ENCODE results near the gene WDR41. TPM values are rescaled to one million over a fixed set of nuclear protein-coding genes. Genes with fewer than 3 reads are reported as not detected.

WDR41 gene
- total RNA-seq, 1 experiment from 2014 or later = 57.3 TPM

DNA sequence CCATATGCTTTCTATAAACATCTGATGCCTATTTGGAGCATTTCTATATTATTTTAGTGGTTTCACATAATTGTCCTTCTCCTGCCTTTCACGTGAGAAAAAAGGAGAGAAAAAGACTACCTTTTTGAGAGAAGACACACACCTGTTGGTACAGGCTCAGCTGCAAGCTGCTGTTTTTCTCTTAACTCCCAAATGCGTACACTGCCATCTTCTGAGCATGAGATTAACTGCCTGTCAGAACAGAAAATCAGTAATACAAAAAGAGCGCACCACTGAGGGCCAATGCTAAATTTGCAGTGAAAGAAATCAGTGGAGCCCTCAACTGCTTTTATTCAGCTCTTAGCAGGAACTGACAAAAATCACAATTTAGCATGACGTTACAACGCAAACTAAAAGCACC lies 54.9 kb downstream of the WDR41 start:
- no peak for ATAC-seq
- no peak overlapping the region for H3K27ac ChIP-seq (ENCODE audit: low read length)
- no peaks in the 10 kb centered on the region for H3K9me3 ChIP-seq (ENCODE audit: control insufficient read depth, insufficient read depth, low read depth, low read length)
- intact Hi-C loops (cut with micrococcal nuclease; ENCODE audit: unreplicated experiment) (no loop called here), in situ Hi-C loops (cut with HindIII; ENCODE audit: low pct_unique_long_range_greater_than_20kb, low sequenced_read_pairs) (no loop called here)
- no peaks in the 10 kb centered on the region for H3K27me3 ChIP-seq (ENCODE audit: control insufficient read depth, insufficient read depth, low read length)
- ChIA-PET POLR2A (no interaction called here), CTCF (interaction anchor here (0.6 kb wide), 1 partner anchor 293 kb away, joined by 3 read pairs; no protein-coding TSS in a partner anchor)
- DNase-seq (ENCODE audit: low read depth, low spot score) = no peak
- no peaks in the 10 kb centered on the region for H3K4me1 ChIP-seq (ENCODE audit: control insufficient read depth, insufficient read depth, low read length)
- peaks cover 6% of the 10 kb centered on the region; the same call in 1 of the 2 replicates for H3K36me3 ChIP-seq (ENCODE audit: control insufficient read depth, insufficient read depth, low read length)
- no peak overlapping the region for H3K4me3 ChIP-seq (ENCODE audit: low read depth in 2 of 2, low read length in 2 of 2)
- TF ChIP-seq, protein P1, sequence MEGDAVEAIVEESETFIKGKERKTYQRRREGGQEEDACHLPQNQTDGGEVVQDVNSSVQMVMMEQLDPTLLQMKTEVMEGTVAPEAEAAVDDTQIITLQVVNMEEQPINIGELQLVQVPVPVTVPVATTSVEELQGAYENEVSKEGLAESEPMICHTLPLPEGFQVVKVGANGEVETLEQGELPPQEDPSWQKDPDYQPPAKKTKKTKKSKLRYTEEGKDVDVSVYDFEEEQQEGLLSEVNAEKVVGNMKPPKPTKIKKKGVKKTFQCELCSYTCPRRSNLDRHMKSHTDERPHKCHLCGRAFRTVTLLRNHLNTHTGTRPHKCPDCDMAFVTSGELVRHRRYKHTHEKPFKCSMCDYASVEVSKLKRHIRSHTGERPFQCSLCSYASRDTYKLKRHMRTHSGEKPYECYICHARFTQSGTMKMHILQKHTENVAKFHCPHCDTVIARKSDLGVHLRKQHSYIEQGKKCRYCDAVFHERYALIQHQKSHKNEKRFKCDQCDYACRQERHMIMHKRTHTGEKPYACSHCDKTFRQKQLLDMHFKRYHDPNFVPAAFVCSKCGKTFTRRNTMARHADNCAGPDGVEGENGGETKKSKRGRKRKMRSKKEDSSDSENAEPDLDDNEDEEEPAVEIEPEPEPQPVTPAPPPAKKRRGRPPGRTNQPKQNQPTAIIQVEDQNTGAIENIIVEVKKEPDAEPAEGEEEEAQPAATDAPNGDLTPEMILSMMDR (IDR thresholded peaks at IDR 0.05) = peak; percentile 38
- no peak for TF ChIP-seq TCF7L2 (IDR thresholded peaks at IDR 0.05; ENCODE audit: low read depth, low read length)
- TF ChIP-seq, protein P2, sequence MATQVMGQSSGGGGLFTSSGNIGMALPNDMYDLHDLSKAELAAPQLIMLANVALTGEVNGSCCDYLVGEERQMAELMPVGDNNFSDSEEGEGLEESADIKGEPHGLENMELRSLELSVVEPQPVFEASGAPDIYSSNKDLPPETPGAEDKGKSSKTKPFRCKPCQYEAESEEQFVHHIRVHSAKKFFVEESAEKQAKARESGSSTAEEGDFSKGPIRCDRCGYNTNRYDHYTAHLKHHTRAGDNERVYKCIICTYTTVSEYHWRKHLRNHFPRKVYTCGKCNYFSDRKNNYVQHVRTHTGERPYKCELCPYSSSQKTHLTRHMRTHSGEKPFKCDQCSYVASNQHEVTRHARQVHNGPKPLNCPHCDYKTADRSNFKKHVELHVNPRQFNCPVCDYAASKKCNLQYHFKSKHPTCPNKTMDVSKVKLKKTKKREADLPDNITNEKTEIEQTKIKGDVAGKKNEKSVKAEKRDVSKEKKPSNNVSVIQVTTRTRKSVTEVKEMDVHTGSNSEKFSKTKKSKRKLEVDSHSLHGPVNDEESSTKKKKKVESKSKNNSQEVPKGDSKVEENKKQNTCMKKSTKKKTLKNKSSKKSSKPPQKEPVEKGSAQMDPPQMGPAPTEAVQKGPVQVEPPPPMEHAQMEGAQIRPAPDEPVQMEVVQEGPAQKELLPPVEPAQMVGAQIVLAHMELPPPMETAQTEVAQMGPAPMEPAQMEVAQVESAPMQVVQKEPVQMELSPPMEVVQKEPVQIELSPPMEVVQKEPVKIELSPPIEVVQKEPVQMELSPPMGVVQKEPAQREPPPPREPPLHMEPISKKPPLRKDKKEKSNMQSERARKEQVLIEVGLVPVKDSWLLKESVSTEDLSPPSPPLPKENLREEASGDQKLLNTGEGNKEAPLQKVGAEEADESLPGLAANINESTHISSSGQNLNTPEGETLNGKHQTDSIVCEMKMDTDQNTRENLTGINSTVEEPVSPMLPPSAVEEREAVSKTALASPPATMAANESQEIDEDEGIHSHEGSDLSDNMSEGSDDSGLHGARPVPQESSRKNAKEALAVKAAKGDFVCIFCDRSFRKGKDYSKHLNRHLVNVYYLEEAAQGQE (IDR thresholded peaks at IDR 0.05; ENCODE audit: insufficient read depth in 1 of 2, low read depth in 2 of 2, low read length in 1 of 2) = no peak
- no peak for TF ChIP-seq SIN3A (IDR thresholded peaks at IDR 0.05; ENCODE audit: borderline replicate concordance, insufficient read depth, low read depth, low read length)
- TF ChIP-seq POLR2AphosphoS5 (IDR thresholded peaks at IDR 0.05; ENCODE audit: low read depth, low read length) = no peak
- BruUV-seq (replicated peaks) = no TSS peak

DNA sequence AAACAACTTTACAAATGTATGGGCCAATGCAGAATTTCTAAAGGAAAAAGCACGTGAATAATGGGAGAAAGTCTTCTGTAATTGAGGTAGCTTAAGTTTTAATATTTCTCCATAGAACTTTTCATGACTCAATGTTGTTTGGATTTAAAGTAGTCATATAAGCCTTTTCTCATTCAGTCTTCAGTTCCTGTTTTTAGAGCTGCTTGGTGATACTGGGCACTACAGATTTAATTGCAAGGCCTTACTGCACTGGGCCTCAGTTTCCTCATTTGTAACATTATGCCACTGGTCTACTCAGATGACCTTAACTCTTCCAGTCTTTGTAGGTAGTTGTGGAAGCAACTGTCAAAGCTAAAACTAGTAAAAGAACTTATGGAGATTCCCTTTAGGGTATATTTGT lies 60.4 kb downstream of the WDR41 start:
- in situ Hi-C loops (cut with HindIII; ENCODE audit: low pct_unique_long_range_greater_than_20kb, low sequenced_read_pairs) = no loop called here
- ATAC-seq (no peak), DNase-seq (ENCODE audit: low read depth, low spot score) (no peak)
- TF ChIP-seq TCF7L2 (IDR thresholded peaks at IDR 0.05; ENCODE audit: low read depth, low read length) = no peak
- no peak for TF ChIP-seq SIN3A (IDR thresholded peaks at IDR 0.05; ENCODE audit: borderline replicate concordance, insufficient read depth, low read depth, low read length)
- TF ChIP-seq, protein P2 (IDR thresholded peaks at IDR 0.05; ENCODE audit: insufficient read depth in 1 of 2, low read depth in 2 of 2, low read length in 1 of 2) = no peak
- TF ChIP-seq POLR2AphosphoS5 (IDR thresholded peaks at IDR 0.05; ENCODE audit: low read depth, low read length) = no peak
- TF ChIP-seq, protein P1 (IDR thresholded peaks at IDR 0.05) = no peak
- Histone ChIP-seq H3K27me3 (ENCODE audit: control insufficient read depth, insufficient read depth, low read length) (no peaks in the 10 kb centered on the region), H3K4me3 (ENCODE audit: low read depth in 2 of 2, low read length in 2 of 2) (no peak overlapping the region), H3K36me3 (ENCODE audit: control insufficient read depth, insufficient read depth, low read length) (peaks cover 5% of the 10 kb centered on the region), H3K4me1 (ENCODE audit: control insufficient read depth, insufficient read depth, low read length) (no peaks in the 10 kb centered on the region), H3K9me3 (ENCODE audit: control insufficient read depth, insufficient read depth, low read depth, low read length) (no peaks in the 10 kb centered on the region), H3K27ac (ENCODE audit: low read length) (no peak overlapping the region)
- BruUV-seq (replicated peaks) = no TSS peak
- ChIA-PET POLR2A (no interaction called here), CTCF (no interaction called here)
- intact Hi-C loops (cut with micrococcal nuclease; ENCODE audit: unreplicated experiment) = no loop called here
